ENCODE results near the gene LONP2. TPM values are rescaled to one million over a fixed set of nuclear protein-coding genes. Genes with fewer than 3 reads are reported as not detected.
"Not testable (repeated sequence)": the region's sequence is repeated elsewhere in the genome, so short reads cannot be mapped to it uniquely, and the experiment has no call there.

Gene LONP2
- total RNA-seq, 1 donor from 2014 or later: 80.4 TPM

DNA sequence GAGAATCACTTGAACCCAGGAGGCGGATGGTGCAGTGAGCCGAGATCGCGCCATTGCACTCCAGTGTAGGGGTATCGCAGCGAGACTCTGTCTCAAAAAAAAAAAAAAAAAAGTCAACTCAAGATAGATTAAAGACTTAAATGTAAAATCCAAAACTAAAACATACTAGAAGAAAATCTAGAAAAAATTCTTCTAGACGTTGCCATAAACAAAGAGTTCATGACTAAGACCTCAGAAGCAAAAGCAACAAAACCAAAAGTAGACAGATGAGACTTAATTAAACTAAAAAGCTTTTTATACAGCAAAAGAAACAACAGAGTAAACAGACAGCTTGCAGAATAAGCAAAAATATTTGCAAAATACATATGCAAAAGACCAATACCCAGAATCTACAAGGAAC is 64.4 kb downstream of the LONP2 start:
- no peaks in the 10 kb centered on the region for H3K27me3 Mint-ChIP-seq (ENCODE audit: low read depth)
- peaks cover 76% of the 10 kb centered on the region for H3K36me3 Mint-ChIP-seq
- TF ChIP-seq CTCF (IDR thresholded peaks at IDR 0.05; ENCODE audit: unreplicated experiment): no peak
- H3K27ac Mint-ChIP-seq: no peak overlapping the region
- no peaks in the 10 kb centered on the region for H3K4me1 Mint-ChIP-seq
- no peak overlapping the region for H3K4me3 Mint-ChIP-seq
- peaks cover 53% of the 10 kb centered on the region for H3K9me3 Mint-ChIP-seq
- no peak for DNase-seq (ENCODE audit: low spot score in 2 of 2, unreplicated experiment in 2 of 2)

GRCh38 chr16:48310908-48311641 is 67.0 kb downstream of the LONP2 start:
- DNase-seq (ENCODE audit: low spot score in 2 of 2, unreplicated experiment in 2 of 2): no peak
- H3K27me3 Mint-ChIP-seq (ENCODE audit: low read depth): no peaks in the 10 kb centered on the region

GRCh38 chr16:48313905-48314304 is 69.8 kb downstream of the LONP2 start:
- not testable (repeated sequence) for H3K4me1 Mint-ChIP-seq; H3K27ac Mint-ChIP-seq; H3K4me3 Mint-ChIP-seq; DNase-seq (ENCODE audit: low spot score in 2 of 2, unreplicated experiment in 2 of 2); H3K27me3 Mint-ChIP-seq (ENCODE audit: low read depth)
- Mint-ChIP-seq H3K36me3 (peaks cover 73% of the 10 kb centered on the region), H3K9me3 (peaks cover 45% of the 10 kb centered on the region)

More at GRCh38 chr16:48310908-48311641, 67.0 kb downstream of the LONP2 start:
- TF ChIP-seq CTCF (IDR thresholded peaks at IDR 0.05; ENCODE audit: unreplicated experiment): no peak
- H3K36me3 Mint-ChIP-seq: peaks cover 85% of the 10 kb centered on the region
- no peaks in the 10 kb centered on the region for H3K4me1 Mint-ChIP-seq
- H3K27ac Mint-ChIP-seq: no peak overlapping the region
- H3K9me3 Mint-ChIP-seq: peaks cover 60% of the 10 kb centered on the region
- no peak overlapping the region for H3K4me3 Mint-ChIP-seq

DNA sequence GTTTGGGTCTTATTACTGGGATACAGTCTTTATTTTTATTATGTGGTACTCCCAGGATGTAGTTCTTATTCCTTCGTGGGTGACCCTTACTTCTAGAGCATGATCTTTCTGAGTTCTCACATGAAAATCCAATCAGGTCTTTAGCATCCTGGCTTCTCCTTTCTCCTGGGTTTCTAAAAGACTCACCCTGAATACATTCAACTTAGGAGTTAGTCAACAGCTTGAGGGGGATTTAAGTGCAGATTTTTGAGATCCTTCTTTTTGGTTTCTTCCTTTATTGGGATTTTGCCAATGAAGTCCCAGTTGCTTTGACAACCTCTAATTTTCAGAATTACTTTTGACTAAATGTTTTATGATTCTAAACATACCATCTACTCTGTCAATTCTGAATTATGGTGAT is 72.9 kb downstream of the LONP2 start:
- Mint-ChIP-seq H3K9me3 (peaks cover 23% of the 10 kb centered on the region), H3K27me3 (ENCODE audit: low read depth) (no peaks in the 10 kb centered on the region), H3K27ac (no peak overlapping the region), H3K36me3 (peaks cover 44% of the 10 kb centered on the region), H3K4me1 (no peaks in the 10 kb centered on the region), H3K4me3 (no peak overlapping the region)
- TF ChIP-seq CTCF (IDR thresholded peaks at IDR 0.05; ENCODE audit: unreplicated experiment): no peak
- no peak for DNase-seq (ENCODE audit: low spot score in 2 of 2, unreplicated experiment in 2 of 2)

DNA sequence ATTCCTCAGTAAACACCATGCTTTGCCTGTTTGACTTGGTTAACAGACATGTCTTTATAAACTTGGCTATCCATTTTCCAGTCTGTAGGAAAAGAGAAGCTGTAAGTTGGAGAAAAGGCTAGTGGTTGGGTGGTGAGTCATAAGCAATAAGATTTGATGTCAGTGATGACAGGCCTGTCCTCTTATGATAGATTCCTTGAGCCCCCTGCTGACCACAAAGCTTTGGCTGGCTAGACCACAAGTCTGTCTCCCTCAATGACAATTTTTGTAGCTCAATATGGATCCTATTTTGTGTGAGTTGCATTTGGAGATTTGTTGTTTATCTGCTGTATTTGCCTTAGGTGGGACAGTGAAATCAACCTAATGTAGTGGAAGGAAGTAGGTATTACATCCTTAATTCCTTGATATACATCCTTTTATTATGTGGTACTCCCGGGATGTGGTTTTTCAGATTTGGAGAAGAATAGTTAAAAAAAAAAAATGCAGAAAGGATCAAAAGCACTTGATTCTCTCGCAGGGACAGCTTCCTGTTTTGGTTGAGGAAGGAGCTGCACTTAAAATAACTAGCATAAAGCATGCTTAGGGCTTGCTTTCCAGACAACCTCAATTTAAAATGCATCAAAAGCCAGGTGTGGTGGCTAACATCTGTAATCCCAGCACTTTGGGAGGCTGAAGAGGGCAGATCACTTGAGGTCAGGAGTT is 73.7 kb downstream of the LONP2 start:
- Mint-ChIP-seq H3K36me3 (peaks cover 37% of the 10 kb centered on the region), H3K9me3 (peaks cover 15% of the 10 kb centered on the region), H3K27me3 (ENCODE audit: low read depth) (no peaks in the 10 kb centered on the region), H3K4me1 (no peaks in the 10 kb centered on the region), H3K4me3 (no peak overlapping the region), H3K27ac (no peak overlapping the region)
- no peak for TF ChIP-seq CTCF (IDR thresholded peaks at IDR 0.05; ENCODE audit: unreplicated experiment)
- DNase-seq (ENCODE audit: low spot score in 2 of 2, unreplicated experiment in 2 of 2): no peak

DNA sequence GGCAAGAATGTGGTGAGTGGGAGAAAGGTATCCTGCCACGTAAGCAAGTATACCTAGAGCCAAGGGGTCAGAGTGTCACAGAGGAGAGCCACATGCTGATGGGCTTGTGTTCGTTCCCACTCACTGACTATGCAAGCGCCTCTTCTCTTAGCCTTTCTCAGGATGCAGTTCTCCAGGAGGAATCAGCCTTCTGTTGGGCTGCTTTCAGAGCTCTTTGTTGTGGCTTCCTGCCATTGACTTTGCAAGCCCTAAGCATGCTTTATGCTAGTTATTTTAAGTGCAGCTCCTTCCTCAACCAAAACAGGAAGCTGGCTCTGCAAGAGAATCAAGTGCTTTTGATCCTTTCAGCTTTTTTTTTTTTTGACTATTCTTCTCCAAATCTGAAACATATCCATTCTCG is 74.5 kb downstream of the LONP2 start:
- no peak for TF ChIP-seq CTCF (IDR thresholded peaks at IDR 0.05; ENCODE audit: unreplicated experiment)
- Mint-ChIP-seq H3K9me3 (peaks cover 7% of the 10 kb centered on the region), H3K36me3 (peaks cover 30% of the 10 kb centered on the region), H3K27me3 (ENCODE audit: low read depth) (no peaks in the 10 kb centered on the region), H3K4me3 (no peak overlapping the region), H3K4me1 (no peaks in the 10 kb centered on the region), H3K27ac (no peak overlapping the region)
- DNase-seq (ENCODE audit: low spot score in 2 of 2, unreplicated experiment in 2 of 2): no peak

Data from mesothelial cell of epicardium (in vitro differentiated cells).